Spinal cord (tissue), 10 donors: ENCODE data around the gene STRN4. TPM values are rescaled to one million over a fixed set of nuclear protein-coding genes. Genes with fewer than 3 reads are reported as not detected.

Experiments used
- DNase-seq, 6 donors: peaks; one replicate each; pipeline versions ENCODE4 v3.0.0 to v3.0.0-alpha.2; 2013 to 2015; ENCODE audit warnings: low spot score in 6 of 6, low read depth in 4 of 6
- H3K27ac ChIP-seq: one replicate; pipeline ENCODE4 v1.5.1; 2013; ENCODE audit warnings: low read depth, low read length, control low read depth
- H3K27me3 ChIP-seq: one replicate; pipeline ENCODE4 v1.6.1; 2013; ENCODE audit warnings: low read length; ENCODE audit not compliant: control insufficient read depth, insufficient read depth
- H3K36me3 ChIP-seq: one replicate; pipeline ENCODE4 v1.6.1; 2013; ENCODE audit warnings: low read length; ENCODE audit not compliant: control insufficient read depth, insufficient read depth
- H3K4me1 ChIP-seq: one replicate; pipeline ENCODE4 v1.6.1; 2013; ENCODE audit warnings: low read length; ENCODE audit not compliant: control insufficient read depth, insufficient read depth
- H3K4me3 ChIP-seq: one replicate; pipeline ENCODE4 v1.5.1; 2013; ENCODE audit warnings: low read depth, low read length, control low read depth
- H3K9me3 ChIP-seq: one replicate; pipeline ENCODE4 v1.6.1; 2013; ENCODE audit warnings: low read length; ENCODE audit not compliant: control insufficient read depth, insufficient read depth
- WGBS: methylation state at CpG from one replicate; pipeline ENCODE4 v1.1.5; 2013; ENCODE audit warnings: missing lambda C conversion rate; ENCODE audit not compliant: insufficient coverage; 5-methylcytosine and 5-hydroxymethylcytosine counted together
- polyA plus RNA-seq, 2 donors: library from polyadenylated mRNA; unstranded; fragments of 120-200 nt; gene quantifications; one replicate each; pipeline ENCODE4 v1.2.1, GENCODE V29; 2013; ENCODE audit not compliant: insufficient read length in 2 of 2
- total RNA-seq, 2 donors: library from RNA; depleted of rRNA in 1 of 2; stranded (reverse); fragments of 120-200 nt in 1 of 2; fragments of >200 nt in 1 of 2; gene quantifications; one replicate each; pipeline versions ENCODE4 v1.2.3 to v1.2.4, GENCODE V29; 2013 to 2014
- donor health status: healthy.

Gene STRN4
- total and polyA plus RNA-seq, 4 donors: 42.4 to 155 (median 98.5) TPM

GRCh38 chr19:46732966-46733689 lies 13.1 kb downstream of the STRN4 start:
- H3K4me1 ChIP-seq: peaks cover 20% of the 10 kb centered on the region
- no peaks in the 10 kb centered on the region for H3K27me3 ChIP-seq
- H3K4me3 ChIP-seq: no peak overlapping the region
- H3K9me3 ChIP-seq: no peaks in the 10 kb centered on the region
- 93% methylated on average over 20 of the region's 23 CpGs for WGBS
- DNase-seq: no peak
- H3K27ac ChIP-seq: no peak overlapping the region
- peaks cover 91% of the 10 kb centered on the region for H3K36me3 ChIP-seq

GRCh38 chr19:46732172-46732938 lies 13.9 kb downstream of the STRN4 start:
- 93% methylated on average over 28 of the region's 28 CpGs for WGBS
- Histone ChIP-seq H3K4me1 (peaks cover 28% of the 10 kb centered on the region), H3K36me3 (peaks cover 91% of the 10 kb centered on the region), H3K9me3 (no peaks in the 10 kb centered on the region), H3K4me3 (no peak overlapping the region), H3K27ac (no peak overlapping the region), H3K27me3 (no peaks in the 10 kb centered on the region)
- no peak for DNase-seq

- peaks cover 36% of the 10 kb centered on the region for H3K4me1 ChIP-seq
- no peak overlapping the region for H3K27ac ChIP-seq
- no peak for DNase-seq
- H3K9me3 ChIP-seq: no peaks in the 10 kb centered on the region
- peaks cover 91% of the 10 kb centered on the region for H3K36me3 ChIP-seq
- no peak overlapping the region for H3K4me3 ChIP-seq
- 80% methylated on average over 14 of the region's 14 CpGs for WGBS
- no peaks in the 10 kb centered on the region for H3K27me3 ChIP-seq
These were observed 14.7 kb downstream of the STRN4 start for GRCh38 chr19:46731584-46731983.

GRCh38 chr19:46731007-46731501 lies 15.2 kb downstream of the STRN4 start:
- no peak overlapping the region for H3K4me3 ChIP-seq
- peaks cover 92% of the 10 kb centered on the region for H3K36me3 ChIP-seq
- WGBS: 83% methylated on average over 8 of the region's 14 CpGs
- no peak for DNase-seq
- H3K27ac ChIP-seq: no peak overlapping the region
- H3K4me1 ChIP-seq: peaks cover 38% of the 10 kb centered on the region
- H3K9me3 ChIP-seq: no peaks in the 10 kb centered on the region
- H3K27me3 ChIP-seq: no peaks in the 10 kb centered on the region

- no peaks in the 10 kb centered on the region for H3K27me3 ChIP-seq
- no peaks in the 10 kb centered on the region for H3K9me3 ChIP-seq
- no peak overlapping the region for H3K4me3 ChIP-seq
- DNase-seq: no peak
- WGBS: 94% methylated on average over 14 of the region's 14 CpGs
- peaks cover 93% of the 10 kb centered on the region for H3K36me3 ChIP-seq
- H3K4me1 ChIP-seq: peaks cover 38% of the 10 kb centered on the region
- H3K27ac ChIP-seq: no peak overlapping the region
These were observed 15.7 kb downstream of the STRN4 start for GRCh38 chr19:46730595-46730994.

- Histone ChIP-seq H3K27me3 (no peaks in the 10 kb centered on the region), H3K4me1 (peaks cover 38% of the 10 kb centered on the region), H3K36me3 (peaks cover 97% of the 10 kb centered on the region), H3K27ac (no peak overlapping the region), H3K9me3 (no peaks in the 10 kb centered on the region), H3K4me3 (no peak overlapping the region)
- WGBS: 98% methylated on average over 8 of the region's 9 CpGs
- no peak for DNase-seq
These were observed 16.1 kb downstream of the STRN4 start for GRCh38 chr19:46730187-46730586.

GRCh38 chr19:46729696-46730095 lies 16.6 kb downstream of the STRN4 start:
- H3K4me1 ChIP-seq: peaks cover 38% of the 10 kb centered on the region
- H3K27ac ChIP-seq: no peak overlapping the region

GRCh38 chr19:46728693-46729339 lies 17.4 kb downstream of the STRN4 start:
- Histone ChIP-seq H3K4me1 (peaks cover 38% of the 10 kb centered on the region), H3K36me3 (peaks cover 99% of the 10 kb centered on the region), H3K9me3 (no peaks in the 10 kb centered on the region), H3K4me3 (no peak overlapping the region), H3K27me3 (no peaks in the 10 kb centered on the region), H3K27ac (no peak overlapping the region)
- peak in 2 of 6 donors; percentile 63 to 68 for DNase-seq
- WGBS: 50% methylated on average over 16 of the region's 20 CpGs

More at GRCh38 chr19:46729696-46730095, 16.6 kb downstream of the STRN4 start:
- Histone ChIP-seq H3K36me3 (peaks cover 98% of the 10 kb centered on the region), H3K4me3 (no peak overlapping the region), H3K27me3 (no peaks in the 10 kb centered on the region), H3K9me3 (no peaks in the 10 kb centered on the region)
- WGBS: 92% methylated on average over 4 of the region's 7 CpGs
- DNase-seq: no peak

- Histone ChIP-seq H3K27me3 (no peaks in the 10 kb centered on the region), H3K36me3 (peaks cover 100% of the 10 kb centered on the region), H3K27ac (no peak overlapping the region), H3K9me3 (no peaks in the 10 kb centered on the region), H3K4me1 (peaks cover 38% of the 10 kb centered on the region), H3K4me3 (no peak overlapping the region)
- DNase-seq: no peak
- 87% methylated on average over 10 of the region's 14 CpGs for WGBS
These were observed 18.0 kb downstream of the STRN4 start for GRCh38 chr19:46728208-46728607.
